H1 (cell line): ENCODE measurements around the gene NT5DC1. TPM values are rescaled to one million over a fixed set of nuclear protein-coding genes. Genes with fewer than 3 reads are reported as not detected.

Source experiments
- CTCF ChIA-PET: fragments of 300-600 bp; sonication (Branson Sonifier 250); formaldehyde crosslinking; loops from one replicate; lab custom pipeline; 2021; ENCODE audit not compliant: partially characterized antibody; lab: Charles Lee
- POLR2A ChIA-PET: fragments of 300-600 bp; sonication (Branson Sonifier 250); formaldehyde crosslinking; loops from one replicate; lab custom pipeline; 2021; ENCODE audit warnings: inconsistent platforms; ENCODE audit not compliant: partially characterized antibody; lab: Charles Lee
- DNase-seq, 2 experiments: peaks; one replicate each; pipeline versions ENCODE4 v3.0.0 to v3.0.0-alpha.2; 2010 to 2022; ENCODE audit warnings: low spot score in 2 of 2, low read depth in 1 of 2, mixed read lengths in 1 of 2
- FAIRE-seq: peaks from 2 replicates; lab custom pipeline; 2011; peaks lifted over from hg19 to GRCh38; lab: Jason Lieb, UNC
- H2AFZ ChIP-seq: 2 replicates; pipeline ENCODE4 v1.8.1; 2012; ENCODE audit warnings: low read length, inconsistent platforms
- H2AK5ac ChIP-seq: 2 replicates; pipeline ENCODE4 v1.6.1; 2013; ENCODE audit warnings: low read depth, low read length
- H2BK120ac ChIP-seq: replicated peaks from 2 replicates; pipeline ENCODE3; 2013; ENCODE audit warnings: low read depth, low read length, inconsistent platforms
- H2BK12ac ChIP-seq: 2 replicates; pipeline ENCODE4 v1.6.1; 2013; ENCODE audit warnings: low read depth, low read length
- H2BK15ac ChIP-seq: 2 replicates; pipeline ENCODE4 v1.6.1; 2013; ENCODE audit warnings: low read length
- H2BK20ac ChIP-seq: 2 replicates; pipeline ENCODE4 v1.6.1; 2013; ENCODE audit warnings: low read length
- H2BK5ac ChIP-seq: 2 replicates; pipeline ENCODE4 v1.6.1; 2013; ENCODE audit warnings: low read depth, low read length
- H3K14ac ChIP-seq: 2 replicates; pipeline ENCODE4 v1.6.1; 2013; ENCODE audit warnings: inconsistent platforms; ENCODE audit not compliant: insufficient read length
- H3K18ac ChIP-seq: 2 replicates; pipeline ENCODE4 v1.6.1; 2013; ENCODE audit warnings: low read length; ENCODE audit errors: extremely low read depth
- H3K23ac ChIP-seq: 2 replicates; pipeline ENCODE4 v1.6.1; 2013; ENCODE audit warnings: inconsistent platforms; ENCODE audit not compliant: insufficient read length
- H3K23me2 ChIP-seq: 2 replicates; pipeline ENCODE4 v1.6.1; 2013; ENCODE audit warnings: low read depth, low read length
- H3K27ac ChIP-seq: 2 replicates; pipeline ENCODE4 v1.6.1; 2011; ENCODE audit warnings: low read depth, low read length, inconsistent platforms
- H3K27me3 ChIP-seq, 4 experiments: replicated peaks in 1 of 4; 1 replicate in 1 of 4; 2 replicates in 3 of 4; pipeline versions ENCODE4 v1.6.1 to v1.8.1; 2011 to 2013; ENCODE audit warnings: low read length in 3 of 4, mild to moderate bottlenecking in 3 of 4, inconsistent platforms in 2 of 4, mixed read lengths in 2 of 4, moderate library complexity in 1 of 4; ENCODE audit not compliant: control insufficient read depth in 3 of 4, insufficient read depth in 3 of 4; ENCODE audit errors: extremely low read depth in 1 of 4
- H3K36me3 ChIP-seq, 4 experiments: 2 replicates each; pipeline versions ENCODE4 v1.6.1 to v1.8.1; 2011 to 2013; ENCODE audit warnings: mild to moderate bottlenecking in 4 of 4, low read length in 3 of 4, moderate library complexity in 2 of 4, control low read depth in 1 of 4, inconsistent platforms in 1 of 4; ENCODE audit not compliant: insufficient read depth in 4 of 4, control insufficient read depth in 2 of 4
- H3K4ac ChIP-seq: replicated peaks from 2 replicates; pipeline ENCODE3; 2013; ENCODE audit warnings: low read length, low read depth, mixed read lengths, inconsistent platforms; ENCODE audit not compliant: insufficient read length
- H3K4me1 ChIP-seq, 4 experiments: replicated peaks in 1 of 4; 1 replicate in 1 of 4; 2 replicates in 3 of 4; pipeline versions ENCODE4 v1.6.1 to v1.8.1; 2011 to 2013; ENCODE audit warnings: low read length in 3 of 4, inconsistent platforms in 2 of 4, mixed read lengths in 1 of 4; ENCODE audit not compliant: insufficient read depth in 4 of 4, control insufficient read depth in 3 of 4
- H3K4me2 ChIP-seq, 2 experiments: 2 replicates each; pipeline versions ENCODE4 v1.6.1 to v1.8.1; 2011 to 2013; ENCODE audit warnings: low read depth in 2 of 2, low read length in 2 of 2, control low read depth in 1 of 2, inconsistent platforms in 1 of 2, mild to moderate bottlenecking in 1 of 2; ENCODE audit not compliant: insufficient read depth in 1 of 2
- H3K4me3 ChIP-seq, 4 experiments: fragments of 200-600, 300-600 bp in 1 of 4; sonication (generic), shearing (Covaris generic), sonication (Bioruptor Twin) in 1 of 4; 2 replicates each; pipeline versions ENCODE4 v1.5.1 to v1.8.1; 2011 to 2016; ENCODE audit warnings: low read length in 4 of 4, low read depth in 3 of 4, control low read depth in 2 of 4, inconsistent platforms in 2 of 4, mild to moderate bottlenecking in 2 of 4, mixed read lengths in 1 of 4, moderate library complexity in 1 of 4; ENCODE audit not compliant: insufficient read depth in 2 of 4; ENCODE audit errors: extremely low read depth in 1 of 4
- H3K56ac ChIP-seq: replicated peaks from 2 replicates; pipeline ENCODE3; 2013; ENCODE audit warnings: low read depth, mild to moderate bottlenecking, mixed read lengths, low read length, inconsistent platforms; ENCODE audit not compliant: insufficient read length
- H3K79me1 ChIP-seq: 2 replicates; pipeline ENCODE4 v1.6.1; 2013; ENCODE audit warnings: low read depth, low read length, control low read depth
- H3K79me2 ChIP-seq, 2 experiments: 2 replicates each; pipeline versions ENCODE4 v1.6.1 to v1.8.1; 2012 to 2013; ENCODE audit warnings: low read length in 2 of 2, mild to moderate bottlenecking in 2 of 2, inconsistent platforms in 1 of 2; ENCODE audit not compliant: insufficient read depth in 2 of 2, control insufficient read depth in 1 of 2
- H3K9ac ChIP-seq, 4 experiments: replicated peaks in 1 of 4; 1 replicate in 1 of 4; 2 replicates in 3 of 4; pipeline versions ENCODE4 v1.6.1 to v1.8.1; 2011 to 2013; ENCODE audit warnings: low read depth in 3 of 4, low read length in 3 of 4, control low read depth in 2 of 4, mild to moderate bottlenecking in 2 of 4, moderate library complexity in 2 of 4, inconsistent platforms in 1 of 4; ENCODE audit errors: extremely low read depth in 1 of 4
- H3K9me3 ChIP-seq, 2 experiments: 2 replicates each; pipeline versions ENCODE4 v1.6.1 to v1.8.1; 2012 to 2013; ENCODE audit warnings: mild to moderate bottlenecking in 2 of 2, moderate library complexity in 2 of 2, control low read depth in 1 of 2, inconsistent platforms in 1 of 2, low read depth in 1 of 2, low read length in 1 of 2, mixed read lengths in 1 of 2; ENCODE audit not compliant: insufficient read depth in 2 of 2
- H4K20me1 ChIP-seq, 2 experiments: replicated peaks in 1 of 2; 2 replicates each; pipeline versions ENCODE3 to v1.8.1; 2011 to 2013; ENCODE audit warnings: inconsistent platforms in 2 of 2, low read length in 2 of 2, mild to moderate bottlenecking in 1 of 2; ENCODE audit not compliant: insufficient read depth in 2 of 2, control insufficient read depth in 1 of 2
- H4K5ac ChIP-seq: 2 replicates; pipeline ENCODE4 v1.6.1; 2013; ENCODE audit warnings: low read length, low read depth, mixed read lengths, inconsistent platforms; ENCODE audit not compliant: insufficient read length
- H4K8ac ChIP-seq: 2 replicates; pipeline ENCODE4 v1.8.0; 2013; ENCODE audit warnings: mild to moderate bottlenecking, moderate library complexity, low read length, inconsistent platforms; ENCODE audit not compliant: insufficient read depth; ENCODE audit errors: extremely low read depth
- H4K91ac ChIP-seq: replicated peaks from 2 replicates; pipeline ENCODE3; 2013; ENCODE audit warnings: low read length, mixed read lengths, inconsistent platforms; ENCODE audit not compliant: insufficient read length
- CEBPB ChIP-seq: IDR thresholded peaks from 2 replicates; pipeline ENCODE4 v1.6.1; 2012; ENCODE audit warnings: low read depth, low read length
- RNF2 ChIP-seq: fragments of 200-900, 300-1000 bp; sonication (generic); IDR thresholded peaks from 2 replicates; pipeline ENCODE4 v1.7.1; 2016; ENCODE audit warnings: borderline replicate concordance, low read depth, mild to moderate bottlenecking, antibody characterized with exemption, low read length; ENCODE audit not compliant: poor library complexity, severe bottlenecking; ENCODE audit errors: missing control alignments
- WGBS, 2 experiments: shearing (Covaris generic) in 1 of 2; methylation state at CpG; one replicate each; pipeline versions ENCODE4 v1.1.6 to v1.1.7; 2013 to 2015; ENCODE audit warnings: low lambda C conversion rate in 2 of 2, mixed read lengths in 2 of 2, inconsistent platforms in 1 of 2, low coverage in 1 of 2, missing lambda C conversion rate in 1 of 2; ENCODE audit not compliant: insufficient replicate concordance in 2 of 2, insufficient coverage in 1 of 2, insufficient read length in 1 of 2; ENCODE audit errors: extremely low coverage in 1 of 2, missing lambda C conversion rate in 1 of 2; 5-methylcytosine and 5-hydroxymethylcytosine counted together
- polyA plus RNA-seq, 7 experiments: library from polyadenylated mRNA; depleted of rRNA in 3 of 7; stranded (reverse) in 5 of 7; unstranded in 2 of 7; fragments of >200 nt in 5 of 7; fragments of 200-250 nt in 2 of 7; gene quantifications; 1 replicate in 5 of 7; 2 replicates in 1 of 7; 4 replicates in 1 of 7; pipeline versions ENCODE4 v1.2.1 to v1.2.3, GENCODE V29; 2011 to 2013; ENCODE audit warnings: missing spikeins in 2 of 7, mixed read lengths in 2 of 7
- total RNA-seq: library from RNA; stranded (reverse); fragmentation: NEBNext Ultra II Directional; extraction: Animal tissue kit (Norgen Biotek cat#: 25700); gene quantifications from 2 replicates; pipeline ENCODE4 v1.2.1, GENCODE V29; 2021

NT5DC1 gene
- total and polyA plus RNA-seq, 2 of the 8 experiments (the other 6 are each of a cell fraction or from before 2014, with no cell fraction given) = 25.3 to 72.7 TPM

DNA sequence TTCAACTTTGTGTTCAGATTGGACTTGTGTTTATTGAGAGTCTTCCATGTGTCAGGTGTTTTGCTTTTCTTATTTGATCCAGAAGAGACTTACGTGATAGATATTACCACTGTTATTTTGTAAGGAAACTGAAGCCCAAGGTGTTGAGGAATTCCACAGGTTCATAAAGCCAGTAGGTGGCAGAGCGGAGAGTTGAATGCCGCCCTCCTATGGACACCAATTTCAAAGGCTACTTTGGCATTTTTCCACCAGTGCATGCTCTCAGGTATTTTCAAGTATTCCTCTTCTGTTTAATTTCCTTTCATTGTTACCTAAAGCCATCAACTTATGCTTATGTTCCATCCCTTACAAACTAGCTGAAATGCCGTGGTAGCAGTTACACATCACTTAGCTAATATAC, 39.3 kb downstream of the NT5DC1 start:
- Histone ChIP-seq H4K5ac (no peak overlapping the region), H3K36me3 (no peaks in the 10 kb centered on the region), H3K4me1 (no peaks in the 10 kb centered on the region), H4K20me1 (no peaks in the 10 kb centered on the region), H2AFZ (no peak overlapping the region), H3K4me3 (no peak overlapping the region), H2BK15ac (no peak overlapping the region), H2BK120ac (no peak overlapping the region), H3K4me2 (no peak overlapping the region), H2AK5ac (no peak overlapping the region), H3K27ac (no peak overlapping the region), H3K4ac (no peak overlapping the region), H2BK5ac (no peak overlapping the region), H3K9ac (no peak overlapping the region), H3K79me2 (no peaks in the 10 kb centered on the region), H4K8ac (no peak overlapping the region), H2BK12ac (no peak overlapping the region), H4K91ac (no peak overlapping the region), H3K56ac (no peak overlapping the region), H3K9me3 (no peaks in the 10 kb centered on the region), H3K18ac (no peak overlapping the region), H2BK20ac (no peak overlapping the region), H3K23me2 (no peaks in the 10 kb centered on the region), H3K23ac (no peak overlapping the region), H3K27me3 (no peaks in the 10 kb centered on the region), H3K14ac (no peak overlapping the region), H3K79me1 (no peaks in the 10 kb centered on the region)
- WGBS, 2 experiments = 72% methylated on average over 4 of the region's 4 CpGs; no CpG with 5 or more reads in 1 of the 2 experiments
- ChIA-PET POLR2A (no interaction called here), CTCF (interaction anchor here (0.9 to 2.3 kb wide), 4 partner anchors 9 to 29 kb away, joined by 3 to 9 read pairs (median 5); no protein-coding TSS in a partner anchor)
- FAIRE-seq (peak; percentile 90), DNase-seq (no peak)
- TF ChIP-seq CEBPB (no peak), RNF2 (no peak)
